Prostate gland (tissue), 2 donors: ENCODE data around the gene NCL.

Experiments
- POLR2A ChIP-seq: fragments of 450-650 bp; IDR thresholded peaks from one replicate; pipeline ENCODE4 v1.6.1; 2016; ENCODE audit warnings: antibody characterized with exemption, mild to moderate bottlenecking
- POLR2AphosphoS5 ChIP-seq: sonication (generic); formaldehyde crosslinking; IDR thresholded peaks from one replicate; pipeline ENCODE4 v1.6.1; 2017; ENCODE audit warnings: antibody characterized with exemption
- TF ChIP-seq, protein P1 (sequence below), 4 experiments: fragments of 200-600 bp in 2 of 4; fragments of 450-650 bp in 2 of 4; sonication (generic) in 2 of 4; IDR thresholded peaks; 1 replicate in 3 of 4; 2 replicates in 1 of 4; pipeline ENCODE4 v1.5.1; 2016 to 2019; ENCODE audit warnings: antibody characterized with exemption in 4 of 4, mild to moderate bottlenecking in 2 of 4, moderate library complexity in 2 of 4

DNA sequence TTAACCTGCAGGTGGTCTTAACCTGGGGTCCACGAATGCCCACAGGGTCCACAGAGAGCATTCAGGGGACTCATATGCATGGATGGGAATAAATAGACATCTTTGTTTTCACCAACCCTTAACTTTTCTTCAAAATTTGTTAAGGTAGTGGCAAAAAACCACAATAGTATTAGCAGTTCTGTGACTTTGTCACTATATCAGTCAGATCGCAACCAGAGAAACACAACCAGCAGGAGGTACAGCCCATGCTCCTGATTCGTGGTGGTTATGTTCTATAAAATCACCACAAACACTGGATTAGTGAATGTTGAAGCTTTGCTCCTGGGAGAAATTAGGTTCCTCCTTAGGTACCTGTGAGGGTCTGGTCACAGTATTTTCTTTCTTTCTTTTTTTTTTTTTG is 37.2 kb downstream of the NCL start:
- TF ChIP-seq, protein P1, sequence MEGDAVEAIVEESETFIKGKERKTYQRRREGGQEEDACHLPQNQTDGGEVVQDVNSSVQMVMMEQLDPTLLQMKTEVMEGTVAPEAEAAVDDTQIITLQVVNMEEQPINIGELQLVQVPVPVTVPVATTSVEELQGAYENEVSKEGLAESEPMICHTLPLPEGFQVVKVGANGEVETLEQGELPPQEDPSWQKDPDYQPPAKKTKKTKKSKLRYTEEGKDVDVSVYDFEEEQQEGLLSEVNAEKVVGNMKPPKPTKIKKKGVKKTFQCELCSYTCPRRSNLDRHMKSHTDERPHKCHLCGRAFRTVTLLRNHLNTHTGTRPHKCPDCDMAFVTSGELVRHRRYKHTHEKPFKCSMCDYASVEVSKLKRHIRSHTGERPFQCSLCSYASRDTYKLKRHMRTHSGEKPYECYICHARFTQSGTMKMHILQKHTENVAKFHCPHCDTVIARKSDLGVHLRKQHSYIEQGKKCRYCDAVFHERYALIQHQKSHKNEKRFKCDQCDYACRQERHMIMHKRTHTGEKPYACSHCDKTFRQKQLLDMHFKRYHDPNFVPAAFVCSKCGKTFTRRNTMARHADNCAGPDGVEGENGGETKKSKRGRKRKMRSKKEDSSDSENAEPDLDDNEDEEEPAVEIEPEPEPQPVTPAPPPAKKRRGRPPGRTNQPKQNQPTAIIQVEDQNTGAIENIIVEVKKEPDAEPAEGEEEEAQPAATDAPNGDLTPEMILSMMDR (IDR thresholded peaks at IDR 0.05): no peak
- TF ChIP-seq POLR2AphosphoS5: no peak
- TF ChIP-seq POLR2A: no peak
